Astrocyte (in vitro differentiated cells and primary cell): ENCODE measurements around the gene REL.

Source experiments
- EZH2 ChIP-seq: IDR thresholded peaks from 2 replicates; pipeline ENCODE4 v1.6.1; 2012; ENCODE audit warnings: mild to moderate bottlenecking, low read length, inconsistent platforms; ENCODE audit not compliant: insufficient read depth
- TF ChIP-seq, protein P1 (sequence below): IDR thresholded peaks from 2 replicates; pipeline ENCODE4 v1.5.1; 2011; ENCODE audit warnings: low read depth, mild to moderate bottlenecking, inconsistent platforms, low read length, moderate library complexity; ENCODE audit not compliant: insufficient read depth

GRCh38 chr2:60888853-60889252 lies 7.5 kb downstream of the REL start:
- TF ChIP-seq, protein P1, sequence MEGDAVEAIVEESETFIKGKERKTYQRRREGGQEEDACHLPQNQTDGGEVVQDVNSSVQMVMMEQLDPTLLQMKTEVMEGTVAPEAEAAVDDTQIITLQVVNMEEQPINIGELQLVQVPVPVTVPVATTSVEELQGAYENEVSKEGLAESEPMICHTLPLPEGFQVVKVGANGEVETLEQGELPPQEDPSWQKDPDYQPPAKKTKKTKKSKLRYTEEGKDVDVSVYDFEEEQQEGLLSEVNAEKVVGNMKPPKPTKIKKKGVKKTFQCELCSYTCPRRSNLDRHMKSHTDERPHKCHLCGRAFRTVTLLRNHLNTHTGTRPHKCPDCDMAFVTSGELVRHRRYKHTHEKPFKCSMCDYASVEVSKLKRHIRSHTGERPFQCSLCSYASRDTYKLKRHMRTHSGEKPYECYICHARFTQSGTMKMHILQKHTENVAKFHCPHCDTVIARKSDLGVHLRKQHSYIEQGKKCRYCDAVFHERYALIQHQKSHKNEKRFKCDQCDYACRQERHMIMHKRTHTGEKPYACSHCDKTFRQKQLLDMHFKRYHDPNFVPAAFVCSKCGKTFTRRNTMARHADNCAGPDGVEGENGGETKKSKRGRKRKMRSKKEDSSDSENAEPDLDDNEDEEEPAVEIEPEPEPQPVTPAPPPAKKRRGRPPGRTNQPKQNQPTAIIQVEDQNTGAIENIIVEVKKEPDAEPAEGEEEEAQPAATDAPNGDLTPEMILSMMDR: no peak
- no peak for TF ChIP-seq EZH2
